Measurements from ENCODE around the gene CSPG4.
A peak's percentile ranks its signal among the peaks of the same experiment; 100 is the strongest.

The CSPG4 gene

DNA sequence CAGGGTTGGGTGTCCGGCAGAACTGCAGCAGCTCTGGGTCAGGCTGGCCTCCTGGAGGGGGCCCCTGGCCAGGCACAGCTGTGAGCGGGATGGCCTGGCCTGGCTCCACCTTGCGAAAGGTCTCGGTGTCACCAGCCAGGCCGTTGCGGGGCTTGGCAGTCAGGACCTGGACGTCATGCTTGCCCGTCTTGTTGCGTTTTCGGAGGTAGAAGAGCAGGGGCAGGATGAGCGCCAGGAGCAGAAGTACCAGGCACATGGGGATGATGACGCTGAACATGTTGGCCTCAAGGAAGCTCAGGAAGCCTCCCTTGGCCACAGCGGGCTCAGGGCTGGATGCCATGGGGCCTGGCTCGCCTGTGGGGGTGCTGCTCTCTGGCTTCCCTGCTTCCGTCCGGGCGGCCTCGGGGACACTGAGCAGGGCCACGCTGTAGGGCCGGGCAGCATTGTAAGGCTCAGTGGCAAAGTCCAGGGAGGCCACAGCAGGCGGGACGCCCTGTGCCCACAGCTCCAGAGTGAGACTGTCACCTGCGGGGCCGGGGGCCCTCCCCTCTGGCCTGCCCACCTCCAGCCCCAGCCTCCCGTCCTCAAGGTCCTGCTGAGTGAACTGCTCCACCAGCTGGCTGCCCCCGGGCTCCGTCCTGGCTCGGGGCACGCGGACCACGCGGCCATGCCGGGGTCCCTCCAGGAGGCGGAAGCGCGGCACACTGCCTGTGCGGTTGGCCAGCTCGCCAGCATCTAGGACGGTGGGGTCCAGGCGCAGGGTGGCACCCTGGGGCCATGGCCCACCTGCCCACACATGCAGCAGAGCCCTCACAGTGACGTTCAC is 36.9 kb downstream of the CSPG4 start:
- no peak overlapping the region for H3K4me3 ChIP-seq (replicated peaks; ENCODE audit: low read depth, low read length)
- DNase-seq (ENCODE audit: low read depth), result no peak
- no peak for TF ChIP-seq CTCF (IDR thresholded peaks at IDR 0.05; ENCODE audit: low read length, missing control alignments)

GRCh38 chr15:75674366-75674765 is 38.3 kb downstream of the CSPG4 start:
- H3K4me3 ChIP-seq (replicated peaks; ENCODE audit: low read depth, low read length), result no peak overlapping the region
- no peak for DNase-seq (ENCODE audit: low read depth)
- no peak for TF ChIP-seq CTCF (IDR thresholded peaks at IDR 0.05; ENCODE audit: low read length, missing control alignments)

- no peak for TF ChIP-seq CTCF (IDR thresholded peaks at IDR 0.05; ENCODE audit: low read length, missing control alignments)
- DNase-seq (ENCODE audit: low read depth), result peak; percentile 88
- H3K4me3 ChIP-seq (replicated peaks; ENCODE audit: low read depth, low read length), result no peak overlapping the region
These were observed 39.0 kb downstream of the CSPG4 start for GRCh38 chr15:75673426-75674235.

- H3K4me3 ChIP-seq (replicated peaks; ENCODE audit: low read depth, low read length), result peak overlapping the region; percentile 1
- peak; percentile 87 for DNase-seq (ENCODE audit: low read depth)
- TF ChIP-seq CTCF (IDR thresholded peaks at IDR 0.05; ENCODE audit: low read length, missing control alignments), result no peak
These were observed 39.8 kb downstream of the CSPG4 start for GRCh38 chr15:75672646-75673425.

DNA sequence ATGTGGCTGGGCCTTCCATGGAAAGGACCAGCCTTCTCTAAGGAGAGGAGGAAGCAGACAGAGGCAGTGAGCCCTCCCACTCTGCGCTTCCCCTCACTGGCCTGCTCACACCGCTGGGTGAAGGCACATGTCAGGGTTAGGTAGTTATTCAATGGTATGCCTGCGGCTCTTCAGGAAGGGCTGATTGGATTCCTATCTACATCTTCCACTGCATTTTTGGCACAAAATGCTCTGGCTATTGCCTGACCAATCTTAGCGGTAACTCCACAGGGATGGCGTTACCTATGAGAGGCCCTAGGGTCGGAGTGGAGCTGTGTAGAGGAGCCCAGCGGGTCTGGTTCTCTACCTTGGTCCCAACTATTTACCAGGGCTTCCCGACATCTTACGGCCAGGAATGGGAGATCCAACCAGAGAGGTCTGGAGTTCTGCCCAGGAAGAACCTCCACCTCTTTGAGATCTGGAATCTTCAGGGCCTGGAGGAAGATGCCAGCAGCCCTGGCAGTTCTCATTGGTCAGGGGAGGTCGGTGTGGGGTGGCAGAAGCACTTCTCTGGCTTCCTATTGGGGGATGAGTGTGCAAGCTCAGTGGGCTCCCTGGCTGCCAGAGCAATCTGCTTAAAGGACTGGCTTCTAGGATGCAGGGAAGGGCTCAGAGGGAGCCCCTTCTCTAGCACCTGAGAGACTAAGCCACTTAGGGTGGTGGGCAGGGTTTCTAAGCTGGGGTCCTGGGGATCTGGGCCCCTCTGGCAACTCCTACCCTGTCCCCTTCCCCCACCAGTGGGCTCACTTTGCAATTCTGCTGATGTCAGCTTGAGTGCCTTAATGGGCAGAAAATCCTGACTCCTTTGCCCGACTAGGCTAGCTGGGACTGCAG is 40.7 kb downstream of the CSPG4 start:
- TF ChIP-seq CTCF (IDR thresholded peaks at IDR 0.05; ENCODE audit: low read length, missing control alignments), result no peak
- no peak overlapping the region for H3K4me3 ChIP-seq (replicated peaks; ENCODE audit: low read depth, low read length)
- peak; percentile 23 for DNase-seq (ENCODE audit: low read depth)

- H3K4me3 ChIP-seq (replicated peaks; ENCODE audit: low read depth, low read length), result no peak overlapping the region
- DNase-seq (ENCODE audit: low read depth), result no peak
- TF ChIP-seq CTCF (IDR thresholded peaks at IDR 0.05; ENCODE audit: low read length, missing control alignments), result no peak
These were observed 42.8 kb downstream of the CSPG4 start for GRCh38 chr15:75669879-75670212.

Measured in fibroblast of pulmonary artery (primary cell).